ENCODE data around the gene BEST1.

DNA sequence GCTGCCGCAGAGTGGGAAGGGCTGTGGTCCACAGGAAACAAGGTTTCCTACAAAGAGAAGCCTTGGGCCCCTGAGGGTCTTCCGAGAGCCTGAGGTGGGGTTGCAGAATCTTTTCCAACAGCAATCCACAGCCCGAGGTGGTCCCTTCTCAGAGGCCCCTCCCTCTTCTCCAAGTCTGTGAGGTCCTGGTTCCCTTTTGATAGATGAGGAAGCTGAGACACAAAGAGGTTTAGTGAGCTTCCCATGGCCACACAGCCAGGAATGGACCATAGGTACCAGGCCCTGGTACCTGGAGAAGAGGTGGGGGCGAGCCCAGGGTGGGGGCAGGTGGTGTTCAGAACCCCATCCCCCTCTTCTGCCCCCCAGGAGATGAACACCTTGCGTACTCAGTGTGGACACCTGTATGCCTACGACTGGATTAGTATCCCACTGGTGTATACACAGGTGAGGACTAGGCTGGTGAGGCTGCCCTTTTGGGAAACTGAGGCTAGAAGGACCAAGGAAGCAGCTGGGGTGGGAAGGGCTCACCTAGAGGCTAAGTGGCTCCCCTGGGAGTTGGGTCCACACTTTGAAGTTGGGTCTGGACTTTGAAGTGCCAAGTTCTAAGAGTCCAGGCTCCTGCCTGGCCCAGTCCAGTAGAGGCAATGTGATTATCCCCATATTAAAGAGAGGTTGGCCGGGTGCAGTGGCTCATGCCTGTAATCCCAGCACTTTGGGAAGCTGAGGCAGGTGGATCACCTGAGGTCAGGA is 7.0 kb downstream of the BEST1 start:
- no peak for TF ChIP-seq POLR2A (IDR thresholded peaks at IDR 0.05; ENCODE audit: low read depth, low read length)
- no peak for TF ChIP-seq POLR2AphosphoS5 (IDR thresholded peaks at IDR 0.05; ENCODE audit: low read depth, low read length)
- no peak for TF ChIP-seq TAF1 (IDR thresholded peaks at IDR 0.05; ENCODE audit: low read depth, low read length)
- TF ChIP-seq PAX5 (IDR thresholded peaks at IDR 0.05; ENCODE audit: insufficient read depth, low read length, severe bottlenecking): no peak
